NCI-H2227 treated with DMSO at 0.1 percent for 48 hours (cell line): ENCODE measurements around the gene WASF3.
"Not testable (repeated sequence)": the region's sequence is repeated elsewhere in the genome, so short reads cannot be mapped to it uniquely, and the experiment has no call there.

Experiments used
- DNase-seq: peaks from one replicate; lab custom pipeline; 2025; lab: John Stamatoyannopoulos, UW

Gene WASF3

DNA sequence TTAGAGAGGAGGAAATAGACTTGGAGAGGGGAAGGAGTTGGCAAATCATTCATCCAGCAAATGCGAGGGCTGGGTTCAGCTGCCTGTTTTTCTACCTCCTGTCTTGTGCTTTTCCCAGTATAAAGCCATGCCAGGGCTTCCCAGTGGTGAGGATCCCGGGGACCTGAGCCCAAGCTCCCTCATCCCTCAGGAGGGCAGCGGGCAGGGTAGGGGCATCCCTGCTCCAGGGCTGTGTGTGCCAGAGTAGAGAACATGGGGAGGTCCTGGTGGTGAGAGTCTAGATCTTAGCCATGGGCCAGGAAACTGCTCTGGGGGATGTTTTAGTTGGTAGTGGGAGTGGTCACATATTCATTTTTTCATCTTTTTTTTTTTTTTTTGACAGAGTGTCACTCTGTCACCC, 159.5 kb downstream of the WASF3 start:
- no peak for DNase-seq

DNA sequence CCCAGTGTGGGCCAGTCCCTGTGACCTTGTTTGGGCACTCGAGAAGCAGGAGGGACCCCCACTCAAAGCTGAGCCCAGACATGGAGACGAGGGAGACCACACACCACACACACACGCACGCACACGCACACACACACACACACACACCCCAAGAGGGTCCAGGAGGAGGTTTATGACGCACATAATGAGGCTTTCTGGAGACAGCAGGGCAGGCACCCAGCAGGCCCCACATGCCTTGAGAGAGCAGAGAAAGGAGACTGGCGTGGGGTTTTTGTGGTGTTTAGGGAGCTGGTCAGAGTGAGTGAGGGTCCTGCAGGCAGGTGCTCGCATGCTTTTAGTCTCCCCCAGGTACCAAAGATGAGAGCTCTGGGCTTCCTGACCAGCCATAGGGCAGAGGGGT, 160.7 kb downstream of the WASF3 start:
- no peak for DNase-seq

DNA sequence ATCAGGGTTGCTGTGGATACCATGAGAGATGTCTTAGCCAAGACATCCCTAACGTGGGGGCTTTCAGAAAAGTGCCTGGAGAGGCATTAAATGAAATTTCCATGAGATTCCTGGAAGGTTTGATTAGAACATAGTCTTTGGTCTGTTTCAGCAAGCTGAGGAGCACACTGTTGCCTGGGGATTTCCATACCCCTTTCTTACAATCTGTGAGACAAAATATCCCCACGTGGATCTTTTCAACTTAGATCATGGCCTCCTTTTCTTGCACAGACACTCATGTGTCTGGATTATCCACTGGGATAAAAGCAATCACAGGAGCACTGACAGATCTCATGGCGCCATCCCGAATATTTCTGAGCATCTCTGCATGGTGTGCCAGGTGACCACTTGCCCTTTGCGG, 161.4 kb downstream of the WASF3 start:
- no peak for DNase-seq

DNA sequence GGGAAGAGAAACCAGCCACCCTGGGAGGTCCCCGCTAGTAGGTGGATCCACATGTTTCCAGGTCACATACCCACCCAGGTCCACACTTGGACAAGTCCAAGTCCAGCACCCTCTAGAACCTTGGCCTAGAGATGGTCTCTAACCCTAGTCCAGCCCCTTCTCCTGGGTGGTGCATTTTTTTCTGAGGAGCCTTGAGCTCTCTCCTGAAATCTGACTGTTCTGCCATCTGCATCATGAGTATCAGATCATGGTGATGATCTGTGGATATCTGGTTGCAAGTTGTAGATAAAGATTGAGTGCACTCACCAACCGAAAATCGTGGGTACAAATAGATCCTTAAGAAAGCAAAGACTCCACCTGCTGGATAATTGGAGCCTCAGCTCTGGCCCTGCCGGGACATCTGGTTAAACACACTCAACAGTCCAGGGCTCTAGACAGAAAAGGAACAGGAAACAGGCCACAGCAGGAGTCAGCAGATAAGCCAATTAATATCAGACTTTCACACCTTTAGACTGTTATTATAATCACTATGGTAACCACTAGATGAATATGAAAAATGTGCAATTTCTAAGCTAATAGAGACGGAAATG, 162.0 kb downstream of the WASF3 start:
- no peak for DNase-seq

DNA sequence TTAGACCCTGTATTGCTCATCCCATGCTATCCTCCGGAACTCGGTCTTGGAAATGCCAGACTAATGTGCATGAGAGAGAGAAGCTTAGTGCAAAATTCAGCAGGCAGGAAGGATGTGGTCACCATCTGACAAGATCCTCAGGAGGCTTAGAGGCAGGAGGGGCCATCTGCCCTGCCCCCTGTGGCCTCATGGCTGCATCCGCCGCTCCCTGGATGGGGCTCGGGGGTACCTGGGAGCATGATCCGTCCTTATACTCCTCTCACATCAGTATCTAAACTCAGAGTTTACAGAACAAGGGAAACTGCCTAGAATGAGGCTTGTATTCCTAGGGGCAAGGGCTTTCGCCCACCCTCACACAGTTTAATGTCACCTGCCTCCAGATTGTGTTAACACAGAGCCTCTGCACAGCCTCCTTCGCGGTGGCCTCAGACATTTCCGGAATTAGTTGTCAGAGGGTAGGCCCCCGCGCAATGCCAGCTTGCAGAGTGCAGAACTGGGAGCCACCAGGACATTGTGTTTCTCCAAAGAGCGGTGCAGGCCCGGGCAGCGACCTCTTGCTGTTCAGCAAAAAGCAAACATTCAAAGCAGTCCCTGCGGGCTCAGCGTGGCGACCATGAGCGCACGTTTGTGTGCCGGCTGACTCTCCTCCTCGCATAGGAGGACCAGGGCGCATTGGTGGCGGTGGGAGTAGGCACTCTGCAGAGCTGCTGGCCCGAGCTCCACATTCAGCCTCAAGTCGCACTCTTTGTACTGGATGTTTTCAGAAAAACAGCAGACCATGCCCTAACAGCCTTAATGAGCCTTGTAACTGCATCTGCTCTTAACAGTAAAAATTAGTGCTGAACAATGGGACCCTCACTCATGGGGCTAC, 164.0 kb downstream of the WASF3 start:
- peak; percentile 24 for DNase-seq

DNA sequence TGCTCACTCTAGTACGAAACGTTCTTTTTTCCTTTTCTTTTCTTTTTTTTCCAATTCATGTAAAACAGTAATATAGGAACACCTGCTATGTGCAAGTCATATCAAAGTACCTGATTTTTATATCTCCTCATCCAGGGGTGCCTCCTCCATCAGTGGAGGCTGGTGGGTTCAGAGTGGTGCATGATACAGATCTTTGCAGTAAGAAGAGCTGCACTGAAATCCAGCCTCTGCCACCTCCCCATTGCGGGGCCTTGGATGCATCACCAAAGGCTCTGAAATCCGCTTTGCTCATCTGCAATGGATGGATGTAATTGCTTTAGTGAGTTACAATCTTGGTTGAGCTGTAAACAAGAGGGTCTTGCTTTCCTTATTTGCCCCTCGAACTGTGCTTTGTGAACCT, 164.8 kb downstream of the WASF3 start:
- no peak for DNase-seq

DNA sequence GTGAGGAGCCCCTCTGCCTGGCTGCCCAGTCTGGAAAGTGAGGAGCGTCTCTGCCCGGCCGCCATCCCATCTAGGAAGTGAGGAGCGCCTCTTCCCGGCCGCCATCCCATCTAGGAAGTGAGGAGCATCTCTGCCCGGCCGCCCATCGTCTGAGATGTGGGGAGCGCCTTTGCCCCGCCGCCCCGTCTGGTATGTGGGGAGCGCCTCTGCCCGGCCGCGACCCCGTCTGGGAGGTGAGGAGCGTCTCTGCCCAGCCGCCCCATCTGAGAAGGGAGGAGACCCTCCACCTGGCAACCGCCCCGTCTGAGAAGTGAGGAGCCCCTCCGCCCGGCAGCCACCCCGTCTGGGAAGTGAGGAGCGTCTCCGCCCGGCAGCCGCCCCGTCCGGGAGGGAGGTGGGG, 166.1 kb downstream of the WASF3 start:
- DNase-seq, result not testable (repeated sequence)

DNA sequence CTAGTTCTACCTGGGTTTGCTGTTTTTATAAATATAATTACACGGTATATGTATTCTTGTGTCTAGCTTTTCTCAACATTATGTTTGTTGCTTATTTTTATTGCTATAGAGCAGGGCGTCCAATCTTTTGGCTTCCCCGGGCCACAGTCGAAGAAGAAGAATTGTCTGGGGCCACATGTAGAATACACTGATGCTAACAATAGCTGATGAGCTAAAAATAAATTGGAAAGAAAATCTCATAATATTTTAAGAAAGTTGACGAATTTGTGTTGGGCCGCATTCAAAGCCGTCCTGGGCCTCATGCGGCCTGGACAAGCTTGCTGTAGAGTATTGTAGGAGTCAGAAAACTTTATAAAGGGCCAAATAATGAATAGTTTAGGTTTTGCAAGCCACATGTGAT, 169.2 kb downstream of the WASF3 start:
- no peak for DNase-seq

DNA sequence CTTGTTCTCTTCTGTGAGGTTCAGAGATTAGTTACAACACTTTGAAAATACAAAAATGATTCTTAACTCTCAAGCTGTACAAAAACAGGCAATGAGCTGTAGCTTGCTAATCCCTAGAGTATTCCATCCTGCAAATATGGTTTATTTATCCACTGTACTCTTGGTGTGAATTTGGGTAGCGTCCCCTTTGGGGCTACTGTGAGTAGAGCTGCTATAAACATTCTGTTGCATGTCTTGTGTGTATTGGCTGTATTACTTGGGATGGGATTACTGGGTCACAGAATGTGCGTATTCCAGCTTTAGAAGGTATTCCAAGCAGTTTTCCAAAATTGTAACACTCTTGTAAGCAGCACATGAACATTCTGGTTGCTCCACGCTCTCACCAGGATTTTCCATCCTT, 169.6 kb downstream of the WASF3 start:
- no peak for DNase-seq

DNA sequence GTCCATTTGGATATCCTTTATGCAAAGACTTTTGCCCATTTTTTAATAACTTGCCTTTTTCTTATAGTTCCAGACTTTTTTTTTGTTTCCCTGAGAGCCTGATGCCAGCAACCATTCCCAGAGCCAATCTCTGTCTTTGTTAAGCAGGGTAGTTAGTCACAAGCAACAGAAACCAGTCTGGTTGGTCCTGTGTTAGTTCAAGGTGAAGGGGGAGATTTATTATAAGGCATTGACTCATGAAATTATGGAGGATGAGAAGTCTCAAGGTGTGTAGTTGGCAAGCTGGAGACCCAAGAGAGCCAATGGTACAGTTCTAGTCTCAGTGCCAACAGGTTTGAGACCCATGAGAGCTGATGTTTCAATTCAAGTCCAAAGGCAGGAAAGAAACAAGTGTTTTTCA, 170.2 kb downstream of the WASF3 start:
- DNase-seq, result no peak

DNA sequence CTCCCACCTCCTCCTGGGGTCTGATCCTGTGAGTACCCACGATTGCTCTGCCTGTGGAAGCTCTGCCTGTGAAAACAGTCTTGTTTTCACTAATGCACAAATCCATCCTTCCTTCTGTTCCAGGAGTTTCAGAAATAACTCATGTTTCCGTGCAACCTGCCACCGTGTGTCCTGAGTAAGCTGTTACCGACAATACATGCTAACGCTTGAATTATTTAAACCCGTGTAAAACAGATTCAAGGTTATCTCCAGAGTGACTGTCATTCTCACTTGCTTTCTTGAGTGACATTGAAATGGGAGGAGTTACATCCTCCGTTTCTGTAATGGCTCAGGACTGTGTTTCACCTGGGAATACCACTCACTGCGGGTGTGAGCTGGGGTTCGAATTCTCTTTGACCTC, 178.2 kb downstream of the WASF3 start:
- no peak for DNase-seq
